Omental fat pad (tissue), 4 donors: ENCODE data around the gene MMEL1. TPM values are rescaled to one million over a fixed set of nuclear protein-coding genes. Genes with fewer than 3 reads are reported as not detected.

Experiments used
- ATAC-seq: fragments of 150-250 bp; one replicate; pipeline ENCODE4 v1.9.1; 2016; ENCODE audit warnings: mild to moderate bottlenecking, moderate library complexity; ENCODE audit not compliant: low FRiP score
- DNase-seq: peaks from one replicate; pipeline ENCODE4 v3.0.0-alpha.2; 2019; ENCODE audit warnings: low spot score
- total RNA-seq, 4 donors: library from RNA; depleted of rRNA; stranded (reverse); fragments of >200 nt; gene quantifications; one replicate each; pipeline ENCODE4 v1.1.0, GENCODE V29; 2016
- TF ChIP-seq, protein P1 (sequence below), 3 donors: fragments of 450-650 bp; IDR thresholded peaks; one replicate each; pipeline ENCODE4 v1.5.1; 2016 to 2017; ENCODE audit warnings: antibody characterized with exemption in 3 of 3, mild to moderate bottlenecking in 3 of 3, moderate library complexity in 2 of 3

MMEL1 gene
- total RNA-seq, 4 donors from 2014 or later = 1.6 to 2.4 (median 1.6) TPM; not detected in 1

DNA sequence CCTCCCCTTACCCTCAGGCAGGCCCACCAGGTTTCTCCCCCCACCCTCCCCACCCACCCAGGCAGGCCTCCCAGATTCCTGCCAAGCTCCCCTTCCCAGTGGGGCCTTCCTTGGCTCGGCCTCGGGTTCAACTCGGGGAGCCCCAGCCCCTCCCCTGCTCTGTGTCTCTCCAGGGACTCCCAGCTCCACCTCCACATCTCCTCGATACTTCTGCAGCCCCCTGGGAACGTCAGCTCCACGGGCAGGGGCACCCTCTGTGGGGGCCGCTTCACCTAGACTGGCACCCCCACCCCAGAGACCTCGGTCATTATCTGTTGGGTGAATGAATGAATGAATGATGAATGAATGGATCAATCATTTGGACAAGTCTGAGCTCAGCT is 775 bp downstream of the MMEL1 start:
- no peak for DNase-seq
- TF ChIP-seq, protein P1, sequence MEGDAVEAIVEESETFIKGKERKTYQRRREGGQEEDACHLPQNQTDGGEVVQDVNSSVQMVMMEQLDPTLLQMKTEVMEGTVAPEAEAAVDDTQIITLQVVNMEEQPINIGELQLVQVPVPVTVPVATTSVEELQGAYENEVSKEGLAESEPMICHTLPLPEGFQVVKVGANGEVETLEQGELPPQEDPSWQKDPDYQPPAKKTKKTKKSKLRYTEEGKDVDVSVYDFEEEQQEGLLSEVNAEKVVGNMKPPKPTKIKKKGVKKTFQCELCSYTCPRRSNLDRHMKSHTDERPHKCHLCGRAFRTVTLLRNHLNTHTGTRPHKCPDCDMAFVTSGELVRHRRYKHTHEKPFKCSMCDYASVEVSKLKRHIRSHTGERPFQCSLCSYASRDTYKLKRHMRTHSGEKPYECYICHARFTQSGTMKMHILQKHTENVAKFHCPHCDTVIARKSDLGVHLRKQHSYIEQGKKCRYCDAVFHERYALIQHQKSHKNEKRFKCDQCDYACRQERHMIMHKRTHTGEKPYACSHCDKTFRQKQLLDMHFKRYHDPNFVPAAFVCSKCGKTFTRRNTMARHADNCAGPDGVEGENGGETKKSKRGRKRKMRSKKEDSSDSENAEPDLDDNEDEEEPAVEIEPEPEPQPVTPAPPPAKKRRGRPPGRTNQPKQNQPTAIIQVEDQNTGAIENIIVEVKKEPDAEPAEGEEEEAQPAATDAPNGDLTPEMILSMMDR (IDR thresholded peaks at IDR 0.05) = no peak
- no peak for ATAC-seq

GRCh38 chr1:2631136-2632050 is 1.4 kb downstream of the MMEL1 start:
- no peak for DNase-seq

DNA sequence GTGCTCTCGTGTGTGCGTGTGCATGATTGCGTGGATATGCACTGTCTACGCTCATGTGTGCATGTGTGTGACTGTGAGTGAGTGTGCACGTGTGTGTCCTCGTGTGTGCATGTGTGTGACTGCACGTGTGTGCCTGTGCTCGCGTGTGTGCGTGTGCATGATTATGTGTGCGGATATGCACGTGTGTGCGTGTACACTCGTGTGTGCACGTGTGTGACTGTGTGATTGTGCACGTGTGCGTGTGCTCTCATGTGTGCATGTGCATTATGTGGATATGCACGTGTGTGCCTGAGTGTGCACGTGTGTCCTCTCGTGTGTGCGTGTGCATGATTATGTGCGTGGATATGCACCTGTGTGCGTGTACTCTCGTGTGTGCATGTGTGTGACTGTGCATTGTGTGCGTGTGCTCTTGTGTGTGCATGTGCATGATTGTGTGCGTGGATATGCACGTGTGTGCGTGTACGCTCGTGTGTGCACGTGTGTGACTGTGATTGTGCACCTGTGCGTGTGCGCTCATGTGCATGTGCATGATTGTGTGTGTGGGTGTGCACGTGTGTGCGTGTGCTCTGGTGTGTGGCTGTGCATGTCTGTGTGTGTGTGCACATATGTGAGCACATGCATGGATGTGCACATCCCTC is 2.2 kb downstream of the MMEL1 start:
- TF ChIP-seq, protein P1 (IDR thresholded peaks at IDR 0.05) = no peak
- ATAC-seq (no peak), DNase-seq (no peak)

More at GRCh38 chr1:2631136-2632050, 1.4 kb downstream of the MMEL1 start:
- no peak for ATAC-seq
- TF ChIP-seq, protein P1 (IDR thresholded peaks at IDR 0.05) = no peak

DNA sequence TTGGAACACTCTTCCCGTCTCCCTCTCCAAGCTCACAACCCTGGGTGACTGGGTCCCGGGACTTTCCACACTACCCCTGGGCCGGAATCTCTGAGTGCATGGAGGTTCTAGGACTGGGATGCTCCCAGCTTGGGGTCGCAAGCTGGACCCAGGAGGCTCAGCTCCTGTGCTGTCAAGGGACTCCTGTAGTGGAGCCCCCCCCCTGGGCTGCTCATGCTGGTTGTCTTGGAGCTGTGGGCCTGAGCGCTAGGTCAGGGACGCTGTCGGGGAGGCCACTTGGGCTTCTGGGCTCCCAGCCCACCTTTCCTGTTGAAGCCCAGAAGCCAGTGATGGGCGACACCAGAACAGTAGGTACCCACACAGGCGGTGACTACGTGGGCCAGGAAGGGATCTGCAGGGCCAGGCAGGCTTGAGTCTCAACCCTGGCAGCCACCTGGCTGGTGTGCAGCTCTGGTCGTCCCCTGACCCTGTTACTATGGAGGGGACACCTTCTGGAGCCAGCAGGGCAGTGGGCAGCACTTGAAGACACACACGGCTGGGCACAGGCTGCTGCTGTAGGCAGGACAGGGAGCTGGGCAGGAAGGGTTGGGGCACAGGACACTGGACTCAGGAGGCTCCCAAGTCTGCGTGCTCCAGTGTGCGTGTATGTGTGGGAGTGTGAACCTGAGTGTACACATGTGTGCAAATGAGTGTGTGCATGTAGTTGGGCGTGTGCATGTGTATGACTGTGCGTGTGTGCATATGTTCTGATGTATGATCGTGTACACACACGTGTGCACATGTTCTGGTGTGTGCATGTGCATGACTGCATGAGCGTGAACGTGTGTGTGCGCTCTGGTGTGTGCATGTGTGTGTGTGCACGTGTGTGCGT is 3.0 kb downstream of the MMEL1 start:
- DNase-seq = no peak
- ATAC-seq = no peak
- TF ChIP-seq, protein P1 (IDR thresholded peaks at IDR 0.05) = no peak

DNA sequence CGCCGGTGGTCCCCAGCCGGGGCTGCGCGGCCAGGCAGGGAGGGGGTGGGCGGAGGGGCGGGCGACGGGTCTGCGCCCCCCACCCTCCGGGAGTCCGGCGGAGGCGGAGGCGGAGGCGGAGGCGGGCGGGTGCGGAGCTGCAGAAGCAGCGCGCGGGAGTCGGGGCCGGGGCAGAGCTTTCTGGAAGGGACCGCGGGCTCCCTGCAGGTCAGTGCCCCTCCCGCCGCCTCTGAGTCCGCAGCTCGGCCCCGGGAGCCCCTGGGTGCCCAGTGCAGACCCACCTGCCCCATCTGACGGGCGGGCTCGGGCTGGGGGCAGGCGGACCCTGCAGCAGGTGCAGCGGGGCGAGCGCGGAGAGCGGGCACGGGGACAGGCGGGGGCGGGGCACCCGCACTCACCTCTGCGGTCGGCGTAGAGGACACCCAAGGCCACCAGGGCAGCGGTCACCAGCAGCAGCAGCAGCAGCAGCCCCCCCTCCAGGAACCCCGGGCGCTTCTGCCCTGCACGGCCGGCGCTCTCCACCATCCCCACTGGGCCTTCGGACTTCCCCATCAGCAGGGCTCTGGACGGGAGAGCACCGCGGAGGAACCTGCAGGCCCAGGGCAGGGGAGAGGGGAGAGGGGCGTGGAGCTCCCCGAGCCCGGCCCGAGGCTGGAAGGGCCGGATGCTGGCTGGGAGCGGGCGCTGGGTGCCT is 3.7 kb downstream of the MMEL1 start:
- ATAC-seq (no peak), DNase-seq (no peak)
- TF ChIP-seq, protein P1 (IDR thresholded peaks at IDR 0.05) = no peak

DNA sequence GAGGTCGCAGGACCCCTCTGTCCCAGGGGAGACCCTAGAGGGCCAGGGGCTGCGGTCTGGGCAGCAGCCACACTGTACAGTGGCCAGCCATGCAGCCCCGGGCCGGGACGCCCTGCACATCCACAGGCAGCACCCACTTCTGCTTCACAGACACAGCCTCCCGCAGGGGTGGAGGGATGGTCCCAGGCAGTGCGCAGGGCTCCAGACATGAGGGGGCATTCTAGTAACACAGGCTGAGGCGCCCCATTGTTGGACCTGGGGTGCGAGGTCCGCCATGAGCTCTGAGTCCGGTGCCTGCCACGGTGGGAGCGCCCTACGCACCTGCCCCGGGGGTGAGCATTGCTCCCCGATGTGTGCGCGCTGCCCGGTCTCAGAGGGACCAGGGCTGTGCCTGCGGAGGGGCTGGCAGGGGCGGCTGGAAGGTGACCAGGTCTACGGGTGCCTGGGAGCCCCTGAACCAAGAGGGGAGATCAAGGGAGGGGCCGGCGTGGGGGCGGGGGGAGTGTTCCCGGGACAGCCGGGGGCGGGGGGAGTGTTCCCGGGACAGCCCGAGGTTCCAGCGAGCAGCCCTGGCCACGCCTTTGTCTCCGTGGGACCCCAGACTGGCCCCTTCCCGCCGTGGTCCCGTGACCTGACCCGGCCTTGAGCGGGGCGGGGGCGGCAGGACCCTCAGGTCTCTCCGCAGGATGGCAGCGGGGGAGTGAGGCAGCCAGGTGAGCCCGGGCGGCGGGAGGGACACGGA is 4.5 kb downstream of the MMEL1 start:
- DNase-seq (no peak), ATAC-seq (no peak)
- TF ChIP-seq, protein P1 (IDR thresholded peaks at IDR 0.05) = no peak
